SU-DHL-6 (cell line): ENCODE results near the gene TLE1.

ENCODE experiments used
- CTCF ChIP-seq: fragments of 200-600 bp; sonication (generic); IDR thresholded peaks from one replicate; pipeline ENCODE4 v1.5.1; 2017; ENCODE audit warnings: antibody characterized with exemption, mild to moderate bottlenecking, low read length, moderate library complexity; ENCODE audit not compliant: insufficient read depth, poor library complexity, severe bottlenecking
- EZH2phosphoT487 ChIP-seq: fragments of 200-600 bp; sonication (generic), shearing (Covaris generic); conservative IDR thresholded peaks from 2 replicates; pipeline ENCODE4 v1.6.1; 2018; ENCODE audit warnings: mild to moderate bottlenecking, antibody characterized with exemption, low read length, moderate library complexity, mixed read lengths

GRCh38 chr9:81556923-81557322 lies 132.4 kb downstream of the TLE1 start:
- TF ChIP-seq CTCF (no peak), EZH2phosphoT487 (no peak)
